ENCODE data around the gene PROX1. TPM values are rescaled to one million over a fixed set of nuclear protein-coding genes. Genes with fewer than 3 reads are reported as not detected.

PROX1 gene
- total and polyA plus RNA-seq, 2 of the 4 experiments (the other 2 are of a cell fraction), result under 0.01 to 0.02 TPM

DNA sequence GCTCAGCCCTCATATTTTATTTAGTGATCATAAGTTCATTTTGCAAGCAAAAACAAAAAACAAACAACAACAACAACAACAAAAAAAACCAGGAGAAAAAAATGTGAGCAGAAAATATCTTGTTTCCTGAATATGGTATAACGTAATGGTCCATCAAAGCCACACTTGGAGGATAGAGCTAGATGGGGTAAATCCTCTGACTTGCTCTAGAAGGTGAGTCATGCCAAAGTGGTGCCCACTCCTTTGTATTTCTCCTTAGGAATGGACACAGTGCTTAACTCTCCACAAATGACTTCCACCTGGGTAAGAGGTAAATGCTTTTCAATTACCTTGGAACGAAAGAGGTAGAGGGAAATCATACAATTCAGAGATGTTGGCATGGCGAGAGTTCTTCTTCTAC, 20.6 kb downstream of the PROX1 start:
- intact Hi-C loops (cut with micrococcal nuclease), result no loop called here
- H2BK120ac ChIP-seq (ENCODE audit: low read depth, low read length), result no peak overlapping the region
- H4K8ac ChIP-seq (ENCODE audit: low read depth in 2 of 2, low read length in 2 of 2), result no peak overlapping the region
- no peak for ATAC-seq (ENCODE audit: low read depth)
- H2AFZ ChIP-seq (replicated peaks; ENCODE audit: low read length, poor library complexity), result no peak overlapping the region
- no peak for DNase-seq
- no peak overlapping the region for H2BK20ac ChIP-seq (ENCODE audit: low read depth, low read length)
- no peaks in the 10 kb centered on the region for H3K9me1 ChIP-seq (ENCODE audit: insufficient read depth, low read length)
- ChIA-PET POLR2A (ENCODE audit: unreplicated experiment) (no interaction called here), CTCF (no interaction called here)
- no peak overlapping the region for H3K4me2 ChIP-seq (ENCODE audit: low read depth, low read length)
- no peak overlapping the region for H3K27ac ChIP-seq (ENCODE audit: insufficient read depth, low read length)
- no peak overlapping the region for H2BK5ac ChIP-seq (ENCODE audit: low read depth, low read length, poor library complexity, severe bottlenecking)
- H3K27me3 ChIP-seq (ENCODE audit: control insufficient read depth, insufficient read depth, low read length), result no peaks in the 10 kb centered on the region; the same call in 1 of the 2 replicates
- BruUV-seq (replicated peaks), result no TSS peak
- TF ChIP-seq CEBPB (IDR thresholded peaks at IDR 0.05; ENCODE audit: low read depth, low read length), result no peak
- TF ChIP-seq POLR2A (IDR thresholded peaks at IDR 0.05; ENCODE audit: low read depth, low read length), result no peak
- TF ChIP-seq, protein P1, sequence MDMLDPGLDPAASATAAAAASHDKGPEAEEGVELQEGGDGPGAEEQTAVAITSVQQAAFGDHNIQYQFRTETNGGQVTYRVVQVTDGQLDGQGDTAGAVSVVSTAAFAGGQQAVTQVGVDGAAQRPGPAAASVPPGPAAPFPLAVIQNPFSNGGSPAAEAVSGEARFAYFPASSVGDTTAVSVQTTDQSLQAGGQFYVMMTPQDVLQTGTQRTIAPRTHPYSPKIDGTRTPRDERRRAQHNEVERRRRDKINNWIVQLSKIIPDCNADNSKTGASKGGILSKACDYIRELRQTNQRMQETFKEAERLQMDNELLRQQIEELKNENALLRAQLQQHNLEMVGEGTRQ (IDR thresholded peaks at IDR 0.05; ENCODE audit: low read depth, low read length), result no peak
- TF ChIP-seq, protein P2, sequence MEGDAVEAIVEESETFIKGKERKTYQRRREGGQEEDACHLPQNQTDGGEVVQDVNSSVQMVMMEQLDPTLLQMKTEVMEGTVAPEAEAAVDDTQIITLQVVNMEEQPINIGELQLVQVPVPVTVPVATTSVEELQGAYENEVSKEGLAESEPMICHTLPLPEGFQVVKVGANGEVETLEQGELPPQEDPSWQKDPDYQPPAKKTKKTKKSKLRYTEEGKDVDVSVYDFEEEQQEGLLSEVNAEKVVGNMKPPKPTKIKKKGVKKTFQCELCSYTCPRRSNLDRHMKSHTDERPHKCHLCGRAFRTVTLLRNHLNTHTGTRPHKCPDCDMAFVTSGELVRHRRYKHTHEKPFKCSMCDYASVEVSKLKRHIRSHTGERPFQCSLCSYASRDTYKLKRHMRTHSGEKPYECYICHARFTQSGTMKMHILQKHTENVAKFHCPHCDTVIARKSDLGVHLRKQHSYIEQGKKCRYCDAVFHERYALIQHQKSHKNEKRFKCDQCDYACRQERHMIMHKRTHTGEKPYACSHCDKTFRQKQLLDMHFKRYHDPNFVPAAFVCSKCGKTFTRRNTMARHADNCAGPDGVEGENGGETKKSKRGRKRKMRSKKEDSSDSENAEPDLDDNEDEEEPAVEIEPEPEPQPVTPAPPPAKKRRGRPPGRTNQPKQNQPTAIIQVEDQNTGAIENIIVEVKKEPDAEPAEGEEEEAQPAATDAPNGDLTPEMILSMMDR (conservative IDR thresholded peaks at IDR 0.05; ENCODE audit: low read depth, low read length), result no peak
- TF ChIP-seq BHLHE40 (IDR thresholded peaks at IDR 0.05; ENCODE audit: low read depth, low read length), result no peak
- TF ChIP-seq RAD21 (IDR thresholded peaks at IDR 0.05; ENCODE audit: low read length), result no peak
- TF ChIP-seq MAFK (IDR thresholded peaks at IDR 0.05; ENCODE audit: low read depth, low read length), result no peak
- TF ChIP-seq RCOR1 (IDR thresholded peaks at IDR 0.05; ENCODE audit: insufficient replicate concordance, low read length), result no peak
- no peak for TF ChIP-seq RFX5 (IDR thresholded peaks at IDR 0.05; ENCODE audit: low read depth, low read length)
- TF ChIP-seq CHD1 (IDR thresholded peaks at IDR 0.05; ENCODE audit: low read depth, low read length), result no peak
- TF ChIP-seq MAZ (IDR thresholded peaks at IDR 0.05; ENCODE audit: borderline replicate concordance, low read depth, low read length), result no peak
- TF ChIP-seq, protein P3, sequence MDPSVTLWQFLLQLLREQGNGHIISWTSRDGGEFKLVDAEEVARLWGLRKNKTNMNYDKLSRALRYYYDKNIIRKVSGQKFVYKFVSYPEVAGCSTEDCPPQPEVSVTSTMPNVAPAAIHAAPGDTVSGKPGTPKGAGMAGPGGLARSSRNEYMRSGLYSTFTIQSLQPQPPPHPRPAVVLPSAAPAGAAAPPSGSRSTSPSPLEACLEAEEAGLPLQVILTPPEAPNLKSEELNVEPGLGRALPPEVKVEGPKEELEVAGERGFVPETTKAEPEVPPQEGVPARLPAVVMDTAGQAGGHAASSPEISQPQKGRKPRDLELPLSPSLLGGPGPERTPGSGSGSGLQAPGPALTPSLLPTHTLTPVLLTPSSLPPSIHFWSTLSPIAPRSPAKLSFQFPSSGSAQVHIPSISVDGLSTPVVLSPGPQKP (IDR thresholded peaks at IDR 0.05; ENCODE audit: borderline replicate concordance, low read depth, low read length), result no peak
- TF ChIP-seq FOS (IDR thresholded peaks at IDR 0.05; ENCODE audit: low read depth, low read length), result no peak
- no peak for TF ChIP-seq MXI1 (IDR thresholded peaks at IDR 0.05; ENCODE audit: borderline replicate concordance, low read depth, low read length)
- TF ChIP-seq SMC3 (IDR thresholded peaks at IDR 0.05; ENCODE audit: low read depth, low read length), result no peak
- TF ChIP-seq NFE2L2 (IDR thresholded peaks at IDR 0.05; ENCODE audit: low read depth, low read length), result no peak
- no peak overlapping the region for H4K91ac ChIP-seq (ENCODE audit: insufficient read depth, low read depth, low read length)
- H3K79me1 ChIP-seq (ENCODE audit: low read depth in 1 of 2, low read length in 2 of 2), result no peaks in the 10 kb centered on the region
- H3K18ac ChIP-seq (ENCODE audit: low read depth, low read length), result no peak overlapping the region
- H3K4me1 ChIP-seq (ENCODE audit: control insufficient read depth, insufficient read depth, low read length), result no peaks in the 10 kb centered on the region
- no peak overlapping the region for H2BK15ac ChIP-seq (ENCODE audit: low read depth, low read length)
- in situ Hi-C loops (cut with MboI; ENCODE audit: low sequenced_read_pairs), result no loop called here
- no peak overlapping the region for H3K23ac ChIP-seq (ENCODE audit: low read depth, low read length)
- H3K9ac ChIP-seq (ENCODE audit: low read depth, low read length), result no peak overlapping the region
- H3K36me3 ChIP-seq (ENCODE audit: control insufficient read depth, insufficient read depth, low read length), result no peaks in the 10 kb centered on the region
- H3K4ac ChIP-seq (ENCODE audit: low read depth, low read length), result no peak overlapping the region
- H4K5ac ChIP-seq (ENCODE audit: low read depth, low read length), result no peak overlapping the region
- dilution Hi-C loops (cut with HindIII; ENCODE audit: low sequenced_read_pairs, unreplicated experiment), result no loop called here
- no peak overlapping the region for H2AK5ac ChIP-seq (ENCODE audit: low read depth, low read length)
- H2AK9ac ChIP-seq (replicated peaks; ENCODE audit: low read depth, low read length, poor library complexity), result no peak overlapping the region
- H3K14ac ChIP-seq (replicated peaks; ENCODE audit: low read depth, low read length), result no peak overlapping the region
- no peak overlapping the region for H3K4me3 ChIP-seq (ENCODE audit: insufficient read depth, low read depth, low read length)
- 60% methylated on average over 1 of the region's 3 CpGs; no CpG with 5 or more reads in 1 of the 2 experiments for WGBS, 2 experiments (ENCODE audit: extremely low coverage in 2 of 2, insufficient read length in 1 of 2)
- no peak overlapping the region for H3K56ac ChIP-seq (ENCODE audit: extremely low read depth, insufficient read depth, low read length)
- H4K20me1 ChIP-seq (ENCODE audit: insufficient read depth, low read length), result no peaks in the 10 kb centered on the region
- no peaks in the 10 kb centered on the region for H3K9me3 ChIP-seq (ENCODE audit: control insufficient read depth, insufficient read depth, low read length)

Data from IMR-90 (cell line).